NCI-H1105 (cell line): ENCODE results near the gene PROSER3.

ENCODE experiments used
- DNase-seq: peaks from one replicate; lab custom pipeline; 2025; lab: John Stamatoyannopoulos, UW

Gene PROSER3

DNA sequence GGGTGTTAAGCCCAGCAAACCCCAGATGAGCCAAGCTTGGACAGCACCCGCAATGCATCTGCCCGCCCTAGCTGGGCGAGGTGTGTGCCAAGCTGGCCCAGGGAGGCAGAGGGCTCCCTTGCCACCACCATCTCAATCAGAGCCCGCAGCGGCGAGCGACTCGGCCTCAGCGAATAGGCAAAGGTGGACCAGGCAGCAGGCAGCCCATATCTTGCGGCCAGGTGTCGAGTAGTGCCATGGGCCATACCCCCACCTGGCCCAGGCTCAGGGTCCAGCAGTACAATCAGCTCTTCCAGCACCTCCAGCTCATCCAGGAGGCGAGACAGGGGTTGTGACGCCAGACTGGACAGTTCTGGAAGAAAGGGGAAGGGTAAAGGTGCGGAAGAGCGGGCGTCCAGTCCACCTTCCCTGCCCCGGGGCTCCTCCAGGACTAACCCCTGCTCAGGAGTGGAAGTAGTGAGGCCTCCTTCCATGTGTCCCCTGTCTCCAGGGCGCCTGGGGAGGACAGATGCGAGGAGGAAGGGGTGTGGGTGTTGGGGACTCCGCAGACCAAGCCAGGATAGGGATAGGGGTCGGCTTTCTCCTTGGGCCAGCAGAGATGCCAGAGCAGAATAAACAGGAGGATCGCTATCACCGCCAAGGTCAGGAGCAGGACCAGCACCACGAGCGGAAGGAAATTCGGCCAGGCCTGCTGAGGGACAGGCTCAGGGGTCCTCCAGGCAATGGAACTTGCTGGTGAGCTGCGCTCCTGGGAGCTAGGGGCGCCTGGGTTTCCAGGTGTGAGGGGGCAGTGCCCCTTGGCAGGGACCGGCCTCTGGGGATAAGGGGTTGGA is 18.5 kb upstream of the PROSER3 start:
- DNase-seq, result no peak

DNA sequence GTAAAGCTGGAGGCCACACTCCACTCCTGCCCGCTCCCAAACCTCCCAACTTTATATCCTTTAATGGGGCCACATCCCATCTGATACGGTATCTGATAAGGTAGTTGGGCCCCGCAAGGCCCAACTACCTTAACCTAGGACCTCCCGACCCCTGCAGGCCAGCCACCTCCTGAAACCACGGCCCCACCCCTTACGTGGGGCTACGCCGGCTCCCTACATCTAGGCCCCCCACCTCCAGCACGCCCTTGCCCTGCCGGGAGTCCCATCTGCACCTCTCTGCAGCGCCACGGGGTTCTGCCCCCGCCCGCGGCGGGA is 17.9 kb upstream of the PROSER3 start:
- peak; percentile 42 for DNase-seq

- peak; percentile 100 for DNase-seq
These were observed 17.4 kb upstream of the PROSER3 start for GRCh38 chr19:35740423-35741202.

- no peak for DNase-seq
These were observed 16.8 kb upstream of the PROSER3 start for GRCh38 chr19:35741203-35741515.

GRCh38 chr19:35742121-35742724 is 15.8 kb upstream of the PROSER3 start, which contains the start of gene IGFLR1:
Gene IGFLR1, minus strand, starts transcription at chr19:35742452. Its CDS starts 1,272 bp downstream, at chr19:35741180.
- no peak for DNase-seq

GRCh38 chr19:35743640-35744429 is 14.1 kb upstream of the PROSER3 start:
- no peak for DNase-seq

DNA sequence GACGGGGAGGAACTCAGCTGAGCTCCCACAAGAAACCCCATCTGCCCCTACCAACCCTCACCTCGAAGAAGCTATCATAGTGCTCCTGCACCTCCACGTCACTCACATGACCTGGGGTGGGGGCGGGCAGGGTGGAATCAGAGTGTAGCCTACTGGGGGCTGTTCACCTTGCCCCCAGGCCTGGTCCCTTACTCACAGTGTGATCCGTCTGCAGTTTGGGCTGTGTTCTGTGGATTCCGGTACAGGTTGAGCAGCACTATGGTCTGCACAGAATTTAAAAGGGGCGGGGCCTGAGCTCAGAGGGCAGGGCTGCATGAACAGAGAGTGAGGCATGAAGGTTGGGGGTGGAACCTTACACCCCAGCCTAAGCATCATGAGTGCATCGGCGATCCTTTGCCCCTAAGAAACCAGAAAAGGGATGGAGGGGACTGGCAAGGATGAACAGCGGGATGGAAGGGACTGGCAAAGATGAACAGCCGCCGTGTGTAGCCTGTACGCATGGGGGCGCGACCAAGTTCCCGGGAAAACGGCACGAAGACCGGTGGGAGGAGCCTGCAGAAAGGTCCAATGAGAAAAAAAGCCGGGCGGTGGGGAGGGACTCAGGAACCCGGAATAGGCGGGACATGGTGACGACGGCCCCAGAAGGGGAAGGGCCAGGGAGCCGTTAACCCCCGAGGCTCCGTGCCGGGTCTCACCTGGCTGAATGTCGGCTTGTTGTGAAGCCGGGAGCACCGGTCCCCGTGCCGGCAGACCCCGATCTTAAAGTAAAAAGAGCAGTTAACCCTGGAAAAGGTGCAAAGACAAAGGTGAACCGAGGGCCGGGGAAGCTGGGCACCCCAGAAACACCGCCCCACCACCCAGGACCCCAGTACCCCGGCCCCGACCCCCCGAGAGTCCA is 13.3 kb upstream of the PROSER3 start:
- DNase-seq, result peak; percentile 97

- DNase-seq, result peak; percentile 99
These were observed 12.5 kb upstream of the PROSER3 start, which contains the start of the genes PSENEN and U2AF1L4 for GRCh38 chr19:35745328-35746086. Gene PSENEN, plus strand, starts transcription at chr19:35745651. Its CDS starts 280 bp downstream, at chr19:35745931. Gene U2AF1L4, minus strand, starts transcription at chr19:35745418. Its CDS starts 27 bp downstream, at chr19:35745391.

DNA sequence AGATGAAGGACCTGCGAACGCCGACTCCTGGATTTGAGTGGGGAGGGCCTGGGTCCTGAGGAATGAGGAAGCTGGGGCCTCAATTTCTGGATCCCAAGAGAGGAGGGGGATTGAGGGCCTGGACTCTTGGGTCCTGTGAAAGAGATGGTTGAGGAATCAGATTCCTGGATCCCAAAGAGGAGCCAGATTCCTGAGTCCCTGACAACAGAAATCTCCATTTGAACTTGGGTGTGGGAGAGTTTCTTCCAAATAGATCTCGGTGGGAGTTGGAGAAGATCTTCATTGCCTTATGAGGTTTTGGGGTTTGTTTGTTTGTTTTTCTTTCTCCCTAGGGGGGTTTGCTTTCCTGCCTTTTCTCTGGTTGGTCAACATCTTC is 11.9 kb upstream of the PROSER3 start:
- DNase-seq, result no peak

GRCh38 chr19:35746531-35746930 is 11.4 kb upstream of the PROSER3 start:
- DNase-seq, result no peak

DNA sequence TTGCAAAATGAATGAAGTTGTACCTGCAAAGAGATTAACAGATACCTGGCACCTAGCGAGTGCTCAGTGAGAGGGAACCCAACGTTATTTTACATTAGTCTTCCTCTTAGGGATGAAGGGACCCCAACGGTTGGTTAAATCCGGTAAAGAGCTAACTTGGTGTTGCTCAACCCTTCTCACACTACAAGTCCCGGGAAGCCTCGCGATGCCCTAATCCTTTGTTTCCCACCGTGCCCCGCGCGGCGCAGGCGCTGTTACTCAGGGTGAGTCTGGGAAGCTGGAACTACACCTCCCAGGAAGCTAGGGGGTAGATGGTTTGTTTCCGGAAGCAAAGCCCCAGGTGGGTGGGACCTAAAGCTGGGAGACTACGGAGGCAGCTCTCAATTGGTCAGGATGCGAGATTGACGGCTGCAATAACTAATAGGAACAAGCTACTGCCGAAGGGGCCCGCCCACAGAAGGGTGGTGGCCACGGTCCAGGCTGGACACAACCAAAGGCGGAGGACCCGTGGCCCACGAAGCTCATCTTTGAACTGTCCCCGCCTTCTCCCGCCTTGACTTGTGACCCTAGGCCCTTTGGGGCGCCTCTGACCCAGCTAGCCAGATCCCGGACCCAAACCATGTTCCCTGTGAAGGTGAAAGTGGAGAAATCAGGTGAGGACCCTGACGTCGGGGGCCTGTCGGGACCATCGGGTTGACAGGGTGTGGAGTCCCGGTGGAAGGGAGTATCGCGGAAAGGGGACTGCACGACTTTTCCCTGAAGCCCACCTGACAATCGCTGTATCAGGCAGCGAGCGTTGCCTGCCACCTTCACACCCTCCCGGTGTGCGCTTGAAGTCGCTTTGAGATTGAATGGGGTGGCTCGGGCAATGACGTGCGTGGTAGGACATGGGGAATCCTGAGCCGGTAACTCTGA is 9.6 kb upstream of the PROSER3 start, which contains the start of gene LIN37:
TSS of gene LIN37 (plus strand) at position 471 of the 915 bp plus-strand sequence. CDS start at position 620, 149 bp downstream.
- peak; percentile 99 for DNase-seq

- DNase-seq, result no peak
These were observed 7.8 kb upstream of the PROSER3 start for GRCh38 chr19:35750167-35750566.

GRCh38 chr19:35751839-35752745 is 5.9 kb upstream of the PROSER3 start:
- no peak for DNase-seq

GRCh38 chr19:35752746-35753350 is 5.1 kb upstream of the PROSER3 start:
- DNase-seq, result no peak

- DNase-seq, result no peak
These were observed 4.2 kb upstream of the PROSER3 start for GRCh38 chr19:35753634-35754369.

DNA sequence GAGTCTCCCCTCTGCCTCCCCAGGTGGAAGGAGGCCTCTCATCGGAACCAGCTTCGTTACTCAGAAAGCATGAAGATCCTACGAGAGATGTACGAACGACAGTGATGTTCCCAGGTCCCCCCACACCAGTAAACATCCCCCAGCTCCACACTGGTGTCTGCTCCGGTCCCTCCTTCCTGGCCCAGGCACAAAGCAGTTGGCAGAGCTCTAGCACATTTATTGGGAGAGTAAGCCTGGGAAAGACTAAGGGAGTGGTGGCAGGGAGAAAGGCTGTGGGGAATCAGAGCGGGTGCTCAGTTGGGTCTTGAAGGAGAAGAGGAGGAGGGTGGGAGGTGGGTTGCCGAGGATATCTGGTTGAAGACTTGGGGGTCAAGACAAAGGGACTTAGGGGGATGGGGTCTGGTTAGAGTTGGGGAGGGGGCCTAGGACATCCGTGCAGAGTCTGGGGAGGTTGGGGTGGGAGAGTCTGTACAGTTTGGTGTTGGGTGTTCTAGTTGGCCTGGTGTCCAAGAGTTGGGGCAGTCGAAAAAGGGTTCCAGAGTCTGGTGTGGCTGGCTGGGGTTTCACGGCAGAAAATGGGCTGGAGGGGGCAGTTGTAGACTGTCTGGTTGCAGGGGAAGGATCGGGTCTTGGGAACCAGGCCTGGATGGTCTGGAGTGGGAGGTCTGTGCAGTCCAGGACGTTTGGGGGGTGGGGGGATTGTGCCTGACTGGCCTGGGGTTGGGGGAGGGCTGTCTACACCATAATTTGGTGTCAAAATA is 3.4 kb upstream of the PROSER3 start:
- DNase-seq, result no peak
